GM23338 (cell line): Measurements from ENCODE around the gene INHA. TPM values are rescaled to one million over a fixed set of nuclear protein-coding genes. Genes with fewer than 3 reads are reported as not detected.

Source experiments
- ATAC-seq: fragments of 200-7000 bp; cut with Tn5 transposase; 3 replicates; pipeline ENCODE4 v1.9.1; 2020
- DNase-seq: peaks from one replicate; pipeline ENCODE4 v3.0.0-alpha.2; 2015; ENCODE audit warnings: low spot score
- H2AFZ ChIP-seq: fragments of 200-600 bp; sonication (generic); 2 replicates; pipeline ENCODE4 v1.8.0; 2016; ENCODE audit warnings: antibody characterized with exemption, mild to moderate bottlenecking, moderate library complexity
- H3F3A ChIP-seq: fragments of 200-600 bp; sonication (generic); replicated peaks from 2 replicates; pipeline ENCODE4 v1.8.0; 2017; ENCODE audit warnings: antibody characterized with exemption, mixed run types, low read depth
- H3K27ac ChIP-seq: fragments of 200-600 bp; sonication (generic); 2 replicates; pipeline ENCODE4 v1.6.1; 2016; ENCODE audit warnings: low read depth
- H3K27me3 ChIP-seq: fragments of 200-600 bp; sonication (generic); 2 replicates; pipeline ENCODE4 v1.8.0; 2016; ENCODE audit warnings: mild to moderate bottlenecking, mixed run types, moderate library complexity; ENCODE audit not compliant: insufficient read depth
- H3K36me3 ChIP-seq: fragments of 200-600 bp; sonication (generic); 2 replicates; pipeline ENCODE4 v1.8.0; 2016; ENCODE audit warnings: mild to moderate bottlenecking; ENCODE audit not compliant: insufficient read depth
- H3K4me1 ChIP-seq: fragments of 200-600 bp; sonication (generic); 2 replicates; pipeline ENCODE4 v1.8.0; 2016; ENCODE audit warnings: mild to moderate bottlenecking, moderate library complexity; ENCODE audit not compliant: insufficient read depth
- H3K4me2 ChIP-seq: fragments of 200-600 bp; sonication (generic); 2 replicates; pipeline ENCODE4 v1.7.1; 2017; ENCODE audit warnings: mixed run types
- H3K4me3 ChIP-seq: fragments of 200-600 bp; sonication (generic); 2 replicates; pipeline ENCODE4 v1.6.1; 2016; ENCODE audit warnings: mixed run types
- H3K79me2 ChIP-seq: fragments of 200-600 bp; sonication (generic); replicated peaks from 2 replicates; pipeline ENCODE4 v1.8.0; 2017; ENCODE audit warnings: mild to moderate bottlenecking; ENCODE audit not compliant: insufficient read depth
- H3K9me2 ChIP-seq: fragments of 200-600 bp; sonication (generic); 2 replicates; pipeline ENCODE4 v1.8.0; 2017; ENCODE audit not compliant: insufficient read depth
- H4K20me1 ChIP-seq: fragments of 200-600 bp; sonication (generic); replicated peaks from 2 replicates; pipeline ENCODE4 v1.8.0; 2017; ENCODE audit warnings: mild to moderate bottlenecking; ENCODE audit not compliant: insufficient read depth
- H3K27ac Mint-ChIP-seq: 2 replicates; pipeline ENCODE4 v1.8.0; 2020; ENCODE audit warnings: inconsistent platforms, mild to moderate bottlenecking, moderate library complexity, mixed read lengths
- H3K27me3 Mint-ChIP-seq: 3 replicates; pipeline ENCODE4 v1.8.0; 2022; ENCODE audit warnings: low read depth, mild to moderate bottlenecking, moderate library complexity, mixed read lengths, inconsistent platforms; ENCODE audit not compliant: insufficient read depth, poor library complexity
- H3K36me3 Mint-ChIP-seq: 3 replicates; pipeline ENCODE4 v1.8.0; 2021; ENCODE audit warnings: low read depth, mild to moderate bottlenecking, inconsistent platforms, moderate library complexity, mixed read lengths
- H3K4me1 Mint-ChIP-seq: 3 replicates; pipeline ENCODE4 v1.8.0; 2020; ENCODE audit warnings: mild to moderate bottlenecking, inconsistent platforms, mixed read lengths
- H3K4me3 Mint-ChIP-seq: 3 replicates; pipeline ENCODE4 v1.8.0; 2021; ENCODE audit warnings: moderate library complexity, mild to moderate bottlenecking, inconsistent platforms, mixed read lengths
- H3K9me3 Mint-ChIP-seq: 3 replicates; pipeline ENCODE4 v1.8.0; 2020; ENCODE audit warnings: moderate library complexity, mild to moderate bottlenecking, inconsistent platforms, mixed read lengths
- CREB1 ChIP-seq: fragments of 250-450 bp; sonication (Bioruptor Pico); IDR thresholded peaks from 2 replicates; pipeline ENCODE4 v1.5.0; 2020; ENCODE audit warnings: low read depth, mild to moderate bottlenecking, moderate library complexity
- EZH2phosphoT487 ChIP-seq: fragments of 200-600 bp; sonication (generic); IDR thresholded peaks from one replicate; pipeline ENCODE4 v1.8.1; 2018; ENCODE audit warnings: antibody characterized with exemption; ENCODE audit not compliant: unreplicated experiment
- POLR2AphosphoS5 ChIP-seq: IDR thresholded peaks from 2 replicates; pipeline ENCODE4 v1.6.1; 2016; ENCODE audit warnings: antibody characterized with exemption, low read depth
- ZNF331 ChIP-seq: fragments of 250-450 bp; sonication (Bioruptor Pico); IDR thresholded peaks from 2 replicates; pipeline ENCODE4 v1.5.0; 2020; ENCODE audit warnings: low read depth, mild to moderate bottlenecking, moderate library complexity
- ZNF462 ChIP-seq: fragments of 250-450 bp; sonication (Bioruptor Pico); IDR thresholded peaks from 2 replicates; pipeline ENCODE4 v1.5.0; 2020; ENCODE audit warnings: mild to moderate bottlenecking, moderate library complexity
- polyA plus RNA-seq: library from polyadenylated mRNA; unstranded; fragments of >200 nt; fragmentation: Nextera tagmentation; extraction: Ambion mirVana; gene quantifications from 2 replicates; pipeline ENCODE4 v1.2.1, GENCODE V29; 2016
- total RNA-seq: library from RNA; depleted of rRNA; stranded (reverse); fragments of >200 nt; shearing (Covaris generic); gene quantifications from 2 replicates; pipeline ENCODE4 v1.2.3, GENCODE V29; 2014
- TF ChIP-seq, protein P1 (sequence below), 2 experiments: fragments of 200-600 bp in 1 of 2; sonication (generic) in 1 of 2; conservative IDR thresholded peaks; 2 replicates each; pipeline versions ENCODE4 v1.5.1 to v1.6.1; 2016 to 2017; ENCODE audit warnings: antibody characterized with exemption in 2 of 2, low read depth in 2 of 2, mild to moderate bottlenecking in 2 of 2, moderate library complexity in 1 of 2

The INHA gene
- total and polyA plus RNA-seq, 2 experiments from 2014 or later = 1.5 to 1.6 TPM

GRCh38 chr2:219622472-219622871 lies 50.4 kb downstream of the INHA start (continued):
- no peak for TF ChIP-seq ZNF462 (CRISPR knock-in tag)
- no peak for TF ChIP-seq EZH2phosphoT487
- no peak for TF ChIP-seq CREB1
- no peak for TF ChIP-seq ZNF331 (CRISPR knock-in tag)
- TF ChIP-seq POLR2AphosphoS5 = no peak
- TF ChIP-seq, protein P1, sequence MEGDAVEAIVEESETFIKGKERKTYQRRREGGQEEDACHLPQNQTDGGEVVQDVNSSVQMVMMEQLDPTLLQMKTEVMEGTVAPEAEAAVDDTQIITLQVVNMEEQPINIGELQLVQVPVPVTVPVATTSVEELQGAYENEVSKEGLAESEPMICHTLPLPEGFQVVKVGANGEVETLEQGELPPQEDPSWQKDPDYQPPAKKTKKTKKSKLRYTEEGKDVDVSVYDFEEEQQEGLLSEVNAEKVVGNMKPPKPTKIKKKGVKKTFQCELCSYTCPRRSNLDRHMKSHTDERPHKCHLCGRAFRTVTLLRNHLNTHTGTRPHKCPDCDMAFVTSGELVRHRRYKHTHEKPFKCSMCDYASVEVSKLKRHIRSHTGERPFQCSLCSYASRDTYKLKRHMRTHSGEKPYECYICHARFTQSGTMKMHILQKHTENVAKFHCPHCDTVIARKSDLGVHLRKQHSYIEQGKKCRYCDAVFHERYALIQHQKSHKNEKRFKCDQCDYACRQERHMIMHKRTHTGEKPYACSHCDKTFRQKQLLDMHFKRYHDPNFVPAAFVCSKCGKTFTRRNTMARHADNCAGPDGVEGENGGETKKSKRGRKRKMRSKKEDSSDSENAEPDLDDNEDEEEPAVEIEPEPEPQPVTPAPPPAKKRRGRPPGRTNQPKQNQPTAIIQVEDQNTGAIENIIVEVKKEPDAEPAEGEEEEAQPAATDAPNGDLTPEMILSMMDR (conservative IDR thresholded peaks at IDR 0.05; ENCODE audit: low read depth in 2 of 2) = no peak

DNA sequence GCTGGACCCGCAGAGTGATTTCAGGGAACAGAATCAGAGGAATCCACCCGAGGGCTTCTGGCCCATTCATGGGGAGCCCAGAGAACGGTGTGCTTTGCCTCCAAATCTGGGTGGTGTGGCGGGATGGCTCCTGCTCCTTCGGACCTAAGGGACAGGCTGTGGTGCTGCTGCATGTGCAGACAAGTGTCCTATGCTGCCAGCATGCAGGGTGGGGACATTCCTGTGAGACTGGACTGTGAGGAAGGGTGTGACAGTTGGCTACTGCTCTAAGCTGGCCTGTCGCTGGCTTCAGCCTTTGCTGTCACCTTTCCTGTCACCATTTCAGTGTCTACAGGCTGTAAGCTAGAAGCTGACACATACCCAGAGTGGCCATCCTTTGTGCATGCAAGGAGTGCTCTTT lies 52.5 kb downstream of the INHA start:
- Mint-ChIP-seq H3K36me3 (no peaks in the 10 kb centered on the region), H3K27ac (no peak overlapping the region), H3K27me3 (peaks cover 10% of the 10 kb centered on the region), H3K9me3 (no peaks in the 10 kb centered on the region; the same call in 2 of the 3 replicates), H3K4me3 (no peak overlapping the region), H3K4me1 (peaks cover 6% of the 10 kb centered on the region; the same call in 1 of the 3 replicates)
- Histone ChIP-seq H3K27me3 (peaks cover 6% of the 10 kb centered on the region; the same call in 1 of the 2 replicates), H3K4me3 (no peak overlapping the region), H3K4me2 (no peak overlapping the region), H3F3A (0 out of 2 replicates have a peak, but pooled peaks cover 5% of the 10 kb centered on the region), H2AFZ (no peak overlapping the region), H3K4me1 (peaks cover 4% of the 10 kb centered on the region), H3K9me2 (no peaks in the 10 kb centered on the region), H3K79me2 (no peaks in the 10 kb centered on the region), H3K36me3 (no peaks in the 10 kb centered on the region), H3K27ac (no peak overlapping the region), H4K20me1 (no peaks in the 10 kb centered on the region; the same call in 1 of the 2 replicates)
- ATAC-seq = no peak
- no peak for DNase-seq
- no peak for TF ChIP-seq CREB1
